Naive thymus-derived CD8-positive, alpha-beta T cell (primary cell): ENCODE measurements around the gene P4HA2. TPM values are rescaled to one million over a fixed set of nuclear protein-coding genes. Genes with fewer than 3 reads are reported as not detected.

ENCODE experiments used
- ATAC-seq, 2 donors: fragments of 150-1000 bp; cut with Tn5 transposase in 1 of 2; sonication (Bioruptor Pico), chemical (Tn5 transposase) in 1 of 2; 1 replicate in 1 of 2; 2 replicates in 1 of 2; pipeline ENCODE4 v1.10.0; 2021; ENCODE audit warnings: mild to moderate bottlenecking in 2 of 2, moderate library complexity in 2 of 2
- POLR2A ChIA-PET: fragments of 350-600 bp; sonication (Branson Sonifier 250); formaldehyde crosslinking; loops from one replicate; lab custom pipeline; 2021; ENCODE audit warnings: antibody characterized with exemption; lab: Charles Lee
- DNase-seq, 10 donors: peaks; one replicate each; pipeline versions ENCODE4 v3.0.0 to v3.0.0-alpha.2; 2020 to 2022
- H3K27ac Mint-ChIP-seq, 10 donors: one replicate each; pipeline ENCODE4 v1.8.0; 2020 to 2022; ENCODE audit warnings: mild to moderate bottlenecking in 10 of 10, mixed read lengths in 10 of 10, moderate library complexity in 4 of 10, inconsistent platforms in 1 of 10
- H3K27me3 Mint-ChIP-seq, 5 donors: one replicate each; pipeline ENCODE4 v1.8.0; 2021 to 2022; ENCODE audit warnings: mixed read lengths in 5 of 5
- H3K36me3 Mint-ChIP-seq, 3 donors: one replicate each; pipeline ENCODE4 v1.8.0; 2020 to 2022; ENCODE audit warnings: mixed read lengths in 3 of 3, mild to moderate bottlenecking in 2 of 3, inconsistent platforms in 1 of 3
- H3K4me1 Mint-ChIP-seq, 4 donors: one replicate each; pipeline ENCODE4 v1.8.0; 2021 to 2022; ENCODE audit warnings: mixed read lengths in 4 of 4
- H3K4me3 Mint-ChIP-seq, 10 donors: one replicate each; pipeline ENCODE4 v1.8.0; 2020 to 2022; ENCODE audit warnings: mild to moderate bottlenecking in 10 of 10, mixed read lengths in 10 of 10, moderate library complexity in 6 of 10, inconsistent platforms in 1 of 10
- H3K9me3 Mint-ChIP-seq, 9 donors: one replicate each; pipeline ENCODE4 v1.8.0; 2020 to 2022; ENCODE audit warnings: mixed read lengths in 9 of 9, mild to moderate bottlenecking in 3 of 9, inconsistent platforms in 1 of 9, moderate library complexity in 1 of 9
- polyA plus RNA-seq, 3 donors: library from polyadenylated mRNA; unstranded; fragments of 300-500 nt; fragmentation: Illumina TruSeq; gene quantifications; one replicate each; pipeline ENCODE4 v1.2.3, GENCODE V29; 2021
- total RNA-seq, 8 experiments: library from RNA in 2 of 8; stranded (reverse) in 2 of 8; gene quantifications; one replicate each; pipeline ENCODE4 v1.2.3 and lab custom pipeline; 2021 to 2026

The P4HA2 gene
- total and polyA plus RNA-seq, 5 experiments from 2014 or later, result 1.2 TPM; not detected in 4

- Mint-ChIP-seq H3K4me3 (no peak overlapping the region), H3K36me3 (peaks cover 0 to 2% (median 0%) of the 10 kb centered on the region in 3 donors), H3K9me3 (no peaks in the 10 kb centered on the region), H3K27me3 (peaks cover 0 to 1% (median 0%) of the 10 kb centered on the region in 5 donors), H3K27ac (no peak overlapping the region), H3K4me1 (no peaks in the 10 kb centered on the region)
- DNase-seq (no peak), ATAC-seq (no peak)
- POLR2A ChIA-PET, result no interaction called here
Measured at GRCh38 chr5:132198571-132198970, 29.1 kb downstream of the P4HA2 start.

- Mint-ChIP-seq H3K4me1 (no peaks in the 10 kb centered on the region), H3K27me3 (peaks cover 0 to 1% (median 0%) of the 10 kb centered on the region in 5 donors), H3K27ac (no peak overlapping the region), H3K9me3 (no peaks in the 10 kb centered on the region), H3K36me3 (peaks cover 0 to 2% (median 0%) of the 10 kb centered on the region in 3 donors), H3K4me3 (no peak overlapping the region)
- POLR2A ChIA-PET, result no interaction called here
- no peak for ATAC-seq
- no peak for DNase-seq
Measured at GRCh38 chr5:132195727-132196126, 31.9 kb downstream of the P4HA2 start.

DNA sequence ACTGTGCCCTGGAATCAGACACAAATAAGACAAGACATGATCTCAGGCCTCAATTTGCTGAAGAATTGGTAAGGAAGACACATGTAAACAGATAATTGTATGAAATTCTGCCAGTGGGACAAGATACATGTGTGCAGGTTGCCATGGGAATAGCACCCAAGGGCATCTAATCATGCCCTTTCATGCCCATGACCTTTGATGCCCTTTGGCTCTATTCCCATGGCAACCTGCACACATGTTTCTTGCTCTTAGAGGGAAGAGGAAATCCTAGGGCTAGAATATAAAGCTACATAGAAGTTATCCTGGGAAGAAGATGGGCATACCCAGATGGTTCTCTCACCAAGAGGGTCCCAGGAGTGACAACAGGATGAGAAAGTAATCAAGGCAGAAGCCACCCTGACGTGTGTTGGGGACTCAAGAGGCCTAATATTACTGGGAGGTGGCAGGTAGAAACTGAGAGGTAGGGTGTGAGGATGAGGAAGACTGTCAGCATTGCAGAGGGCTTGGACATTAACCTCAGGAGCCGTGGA, 34.4 kb downstream of the P4HA2 start:
- ATAC-seq, result no peak
- peaks cover 0 to 6% (median 4%) of the 10 kb centered on the region in 5 donors for H3K27me3 Mint-ChIP-seq

GRCh38 chr5:132190161-132190817, 37.4 kb downstream of the P4HA2 start:
- POLR2A ChIA-PET, result no interaction called here

More for the DNA sequence above, 34.4 kb downstream of the P4HA2 start:
- Mint-ChIP-seq H3K4me3 (no peak overlapping the region), H3K4me1 (peaks cover 0 to 2% (median 0%) of the 10 kb centered on the region in 4 donors), H3K9me3 (no peaks in the 10 kb centered on the region), H3K27ac (peak overlapping the region in 1 of 10 donors; percentile 35), H3K36me3 (peaks cover 0 to 2% (median 0%) of the 10 kb centered on the region in 3 donors)
- no peak for DNase-seq
- POLR2A ChIA-PET, result no interaction called here

GRCh38 chr5:132184588-132184987, 43.1 kb downstream of the P4HA2 start:
- DNase-seq, result no peak
- H3K27ac Mint-ChIP-seq, result no peak overlapping the region
- H3K27me3 Mint-ChIP-seq, result peaks cover 4 to 13% (median 6%) of the 10 kb centered on the region in 5 donors
- H3K9me3 Mint-ChIP-seq, result peaks cover 0 to 3% (median 0%) of the 10 kb centered on the region in 9 donors
- POLR2A ChIA-PET, result no interaction called here
- peaks cover 5 to 9% (median 7%) of the 10 kb centered on the region in 4 donors for H3K4me1 Mint-ChIP-seq
- no peak for ATAC-seq
- no peak overlapping the region for H3K4me3 Mint-ChIP-seq
- no peaks in the 10 kb centered on the region for H3K36me3 Mint-ChIP-seq

More at GRCh38 chr5:132190161-132190817, 37.4 kb downstream of the P4HA2 start:
- no peak overlapping the region for H3K4me3 Mint-ChIP-seq
- DNase-seq (peak in 5 of 10 donors; percentile 11 to 60 (median 24)), ATAC-seq (peak; percentile 99)
- H3K4me1 Mint-ChIP-seq, result peaks cover 0 to 2% (median 0%) of the 10 kb centered on the region in 4 donors
- H3K36me3 Mint-ChIP-seq, result no peaks in the 10 kb centered on the region
- no peak overlapping the region for H3K27ac Mint-ChIP-seq
- peaks cover 4 to 13% (median 6%) of the 10 kb centered on the region in 5 donors for H3K27me3 Mint-ChIP-seq
- no peaks in the 10 kb centered on the region for H3K9me3 Mint-ChIP-seq

GRCh38 chr5:132183723-132184122, 43.9 kb downstream of the P4HA2 start:
- Mint-ChIP-seq H3K9me3 (peaks cover 0 to 3% (median 0%) of the 10 kb centered on the region in 9 donors), H3K4me3 (no peak overlapping the region), H3K27me3 (peaks cover 2 to 11% (median 6%) of the 10 kb centered on the region in 5 donors), H3K27ac (no peak overlapping the region), H3K4me1 (peaks cover 5 to 9% (median 7%) of the 10 kb centered on the region in 4 donors), H3K36me3 (no peaks in the 10 kb centered on the region)
- DNase-seq, result no peak
- ATAC-seq, result no peak
- POLR2A ChIA-PET, result no interaction called here

DNA sequence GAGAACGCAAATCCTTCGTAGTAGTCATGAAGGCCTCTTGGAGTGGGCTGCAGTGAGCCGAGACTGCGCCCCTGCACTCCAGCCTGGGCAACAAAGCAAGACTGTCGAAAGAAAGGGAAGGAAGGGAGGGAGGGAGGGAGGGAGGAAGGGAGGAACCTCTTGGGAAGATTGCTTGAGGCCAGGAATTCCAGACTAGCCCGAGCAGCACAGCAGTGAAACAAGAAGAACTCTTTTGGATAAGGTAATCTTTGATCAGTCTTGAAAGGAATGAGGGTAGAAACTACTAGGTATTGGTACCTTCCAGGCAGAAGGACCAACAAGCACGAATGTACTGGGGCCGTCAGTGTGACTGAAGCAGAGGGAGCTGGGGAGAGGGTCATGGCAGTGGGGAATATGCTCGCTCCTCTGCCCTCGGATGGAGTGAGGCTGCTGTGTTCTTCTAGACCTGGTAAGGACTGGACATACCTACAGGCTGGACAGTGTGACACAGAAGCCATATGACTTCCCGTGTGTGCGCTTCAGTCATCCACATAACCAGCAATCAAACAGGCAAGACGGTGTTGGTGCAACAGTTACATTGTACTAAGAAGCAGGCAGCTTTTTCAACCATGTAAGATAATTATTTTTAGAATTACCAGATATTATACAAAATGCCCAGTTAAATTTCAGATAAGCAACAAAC, 45.2 kb downstream of the P4HA2 start:
- DNase-seq (no peak), ATAC-seq (no peak)
- Mint-ChIP-seq H3K36me3 (no peaks in the 10 kb centered on the region), H3K4me1 (peaks cover 5 to 9% (median 7%) of the 10 kb centered on the region in 4 donors), H3K27ac (peak overlapping the region in 1 of 10 donors; percentile 58), H3K9me3 (peaks cover 0 to 3% (median 0%) of the 10 kb centered on the region in 9 donors), H3K4me3 (no peak overlapping the region), H3K27me3 (peaks cover 0 to 6% (median 3%) of the 10 kb centered on the region in 5 donors)
- POLR2A ChIA-PET, result no interaction called here

GRCh38 chr5:132181011-132181629, 46.5 kb downstream of the P4HA2 start:
- no peak for DNase-seq
- H3K36me3 Mint-ChIP-seq, result no peaks in the 10 kb centered on the region
- H3K9me3 Mint-ChIP-seq, result peaks cover 0 to 3% (median 0%) of the 10 kb centered on the region in 9 donors
- no peak overlapping the region for H3K27ac Mint-ChIP-seq
- POLR2A ChIA-PET, result no interaction called here
- no peaks in the 10 kb centered on the region for H3K27me3 Mint-ChIP-seq
- peaks cover 7 to 19% (median 17%) of the 10 kb centered on the region in 4 donors for H3K4me1 Mint-ChIP-seq
- no peak overlapping the region for H3K4me3 Mint-ChIP-seq
- no peak for ATAC-seq

DNA sequence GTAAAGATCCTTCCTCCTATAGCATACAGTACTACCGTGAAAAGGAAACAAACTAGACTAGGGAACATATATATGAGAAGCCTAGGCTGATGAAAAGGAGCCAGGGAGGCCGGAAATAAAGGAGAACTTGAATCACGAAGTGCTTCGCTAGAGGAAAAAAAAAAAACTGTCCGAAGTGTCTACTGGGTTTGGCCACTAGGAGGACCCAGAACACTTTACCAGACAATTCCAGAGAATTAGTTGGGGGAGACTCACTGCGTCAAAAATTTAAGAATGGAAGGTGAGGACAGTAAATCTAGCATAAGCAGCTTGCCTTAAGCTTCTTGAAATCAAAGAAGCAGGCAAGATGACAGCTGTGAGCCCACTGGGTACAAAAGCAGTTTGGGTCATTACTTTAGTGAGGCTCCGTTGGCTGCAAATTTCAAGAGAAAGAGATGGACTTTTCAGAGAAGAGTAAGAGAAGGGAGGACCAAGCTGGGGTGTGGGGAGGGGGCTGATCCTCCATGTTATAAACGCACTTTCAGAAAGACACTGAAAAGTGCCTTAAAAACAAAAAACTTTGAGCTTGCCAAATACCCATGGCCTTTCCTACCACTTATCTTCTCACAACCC, 47.4 kb downstream of the P4HA2 start:
- Mint-ChIP-seq H3K4me1 (peaks cover 7 to 19% (median 17%) of the 10 kb centered on the region in 4 donors), H3K27ac (no peak overlapping the region), H3K36me3 (no peaks in the 10 kb centered on the region), H3K4me3 (no peak overlapping the region), H3K27me3 (no peaks in the 10 kb centered on the region), H3K9me3 (peaks cover 0 to 3% (median 0%) of the 10 kb centered on the region in 9 donors)
- DNase-seq, result peak in 2 of 10 donors; percentile 13 to 15
- POLR2A ChIA-PET, result no interaction called here
- peak in 1 of 2 donors; percentile 20 for ATAC-seq

- Mint-ChIP-seq H3K4me3 (no peak overlapping the region), H3K27ac (no peak overlapping the region)
Measured at GRCh38 chr5:132179405-132179804, 48.2 kb downstream of the P4HA2 start.

DNA sequence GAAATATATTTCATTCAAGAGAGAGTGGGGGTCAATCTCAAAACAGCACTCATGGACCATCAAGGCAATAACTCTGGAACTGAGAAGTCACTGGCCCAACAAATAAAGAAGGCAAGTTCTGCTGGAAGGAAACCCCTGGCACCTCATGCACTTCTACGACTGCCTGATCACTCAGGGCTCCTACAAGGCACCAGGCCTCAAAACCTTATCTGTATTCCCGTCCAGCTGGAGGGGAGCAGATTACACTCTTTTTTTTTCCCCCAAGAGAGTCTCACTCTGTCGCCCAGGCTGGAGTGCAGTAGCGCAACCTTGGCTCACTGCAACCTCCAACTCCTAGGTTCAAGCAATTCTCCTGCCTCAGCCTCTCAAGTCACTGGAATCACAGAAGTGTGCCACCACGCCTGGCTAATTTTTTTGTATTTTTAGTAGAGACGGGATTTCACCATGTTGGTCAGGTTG, 49.9 kb downstream of the P4HA2 start:
- Mint-ChIP-seq H3K36me3 (no peaks in the 10 kb centered on the region), H3K27ac (no peak overlapping the region), H3K27me3 (no peaks in the 10 kb centered on the region), H3K4me1 (peaks cover 7 to 19% (median 17%) of the 10 kb centered on the region in 4 donors), H3K9me3 (peaks cover 0 to under 1% (median 0%) of the 10 kb centered on the region in 9 donors), H3K4me3 (no peak overlapping the region)
- DNase-seq, result no peak
- no peak for ATAC-seq
- POLR2A ChIA-PET, result no interaction called here

More at GRCh38 chr5:132179405-132179804, 48.2 kb downstream of the P4HA2 start:
- no peak for DNase-seq
- H3K27me3 Mint-ChIP-seq, result no peaks in the 10 kb centered on the region
- no peak for ATAC-seq
- H3K4me1 Mint-ChIP-seq, result peaks cover 7 to 19% (median 17%) of the 10 kb centered on the region in 4 donors
- H3K9me3 Mint-ChIP-seq, result peaks cover 0 to 3% (median 0%) of the 10 kb centered on the region in 9 donors
- POLR2A ChIA-PET, result no interaction called here
- H3K36me3 Mint-ChIP-seq, result no peaks in the 10 kb centered on the region

GRCh38 chr5:132176987-132177386, 50.7 kb downstream of the P4HA2 start:
- Mint-ChIP-seq H3K27me3 (peaks cover 0 to 2% (median 0%) of the 10 kb centered on the region in 5 donors), H3K27ac (peak overlapping the region in 2 of 10 donors; percentile 10 to 29), H3K36me3 (peaks cover 0 to under 1% (median 0%) of the 10 kb centered on the region in 3 donors), H3K4me3 (peak overlapping the region in 1 of 10 donors; percentile 16), H3K4me1 (peaks cover 7 to 19% (median 17%) of the 10 kb centered on the region in 4 donors), H3K9me3 (peaks cover 0 to 5% (median 0%) of the 10 kb centered on the region in 9 donors)
- ATAC-seq (no peak), DNase-seq (no peak)
- POLR2A ChIA-PET, result no interaction called here
